ENCODE data around the gene IL34. TPM values are rescaled to one million over a fixed set of nuclear protein-coding genes. Genes with fewer than 3 reads are reported as not detected.

IL34 gene
- 1 to 10 TPM in 1 of 5 experiments, under 1 TPM in 2, not detected in 2; 0.38 to 1.1 (median 0.50) TPM for total RNA-seq
- polyA plus RNA-seq, result not detected
- not detected for total RNA-seq

DNA sequence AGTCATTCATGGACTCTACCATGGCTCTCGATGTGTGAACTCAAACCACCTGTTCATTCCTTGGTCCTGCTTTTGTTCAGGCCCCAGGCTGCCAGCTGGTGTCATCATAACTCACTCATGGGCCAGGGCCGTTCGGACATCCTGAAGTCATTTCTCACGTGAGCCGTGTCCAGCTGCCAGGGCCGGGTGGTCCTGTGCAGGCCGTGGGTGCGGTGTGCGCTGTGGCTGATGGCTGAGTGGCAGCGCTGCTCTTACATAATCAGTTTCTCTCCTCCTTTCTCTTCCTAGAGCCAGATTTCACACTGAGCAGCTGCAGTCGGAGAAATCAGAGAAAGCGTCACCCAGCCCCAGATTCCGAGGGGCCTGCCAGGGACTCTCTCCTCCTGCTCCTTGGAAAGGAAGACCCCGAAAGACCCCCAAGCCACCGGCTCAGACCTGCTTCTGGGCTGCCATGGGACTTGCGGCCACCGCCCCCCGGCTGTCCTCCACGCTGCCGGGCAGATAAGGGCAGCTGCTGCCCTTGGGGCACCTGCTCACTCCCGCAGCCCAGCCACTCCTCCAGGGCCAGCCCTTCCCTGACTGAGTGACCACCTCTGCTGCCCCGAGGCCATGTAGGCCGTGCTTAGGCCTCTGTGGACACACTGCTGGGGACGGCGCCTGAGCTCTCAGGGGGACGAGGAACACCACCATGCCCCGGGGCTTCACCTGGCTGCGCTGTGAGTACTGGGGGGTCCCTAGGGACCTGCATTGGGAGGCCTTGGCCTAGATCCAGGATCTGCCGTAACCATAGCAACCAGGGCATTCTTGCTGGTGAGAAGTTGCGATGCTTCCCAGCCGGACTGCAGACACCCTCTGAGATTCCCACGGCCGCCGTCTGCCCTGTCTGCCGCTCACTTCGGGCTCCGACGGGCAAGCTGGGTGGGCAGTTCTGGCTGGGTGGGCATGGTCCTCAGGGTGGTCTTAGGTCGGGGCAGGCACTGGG, at the start of gene IL34:
Gene IL34 (plus strand): TSS at position 300 of the 982 bp plus-strand sequence. CDS start 389 bp downstream, at position 689.
- Histone ChIP-seq H3K27ac (ENCODE audit: low read depth, low read length) (no peak within 1 kb of the TSS), H3K9me3 (ENCODE audit: control insufficient read depth in 2 of 3, low read length in 3 of 3) (no peaks in the 10 kb centered on the region), H3K4me1 (ENCODE audit: control insufficient read depth in 2 of 2, insufficient read depth in 2 of 2, low read length in 2 of 2) (no peaks in the 10 kb centered on the region), H3K27me3 (ENCODE audit: control insufficient read depth in 2 of 2, insufficient read depth in 2 of 2, low read length in 2 of 2) (no peaks in the 10 kb centered on the region), H3K4me3 (ENCODE audit: low read length) (no peak within 1 kb of the TSS), H3K36me3 (ENCODE audit: control insufficient read depth in 2 of 3, insufficient read depth in 3 of 3, low read length in 3 of 3) (no peaks in the 10 kb centered on the region)
- H3K9me3 Mint-ChIP-seq, result no peaks in the 10 kb centered on the region
- H3K27ac Mint-ChIP-seq, result no peak within 1 kb of the TSS
- H3K27me3 Mint-ChIP-seq, result peaks cover 0 to 6% (median 5%) of the 10 kb centered on the region in 5 donors
- DNase-seq, result no peak
- POLR2A ChIA-PET, result no interaction called here
- intact Hi-C loops (cut with micrococcal nuclease), result no loop called here
- no peaks in the 10 kb centered on the region for H3K36me3 Mint-ChIP-seq
- H3K4me1 Mint-ChIP-seq, result no peaks in the 10 kb centered on the region
- H3K4me3 Mint-ChIP-seq, result no peak within 1 kb of the TSS
- CTCF ChIA-PET, result no interaction called here
- ATAC-seq, result no peak

DNA sequence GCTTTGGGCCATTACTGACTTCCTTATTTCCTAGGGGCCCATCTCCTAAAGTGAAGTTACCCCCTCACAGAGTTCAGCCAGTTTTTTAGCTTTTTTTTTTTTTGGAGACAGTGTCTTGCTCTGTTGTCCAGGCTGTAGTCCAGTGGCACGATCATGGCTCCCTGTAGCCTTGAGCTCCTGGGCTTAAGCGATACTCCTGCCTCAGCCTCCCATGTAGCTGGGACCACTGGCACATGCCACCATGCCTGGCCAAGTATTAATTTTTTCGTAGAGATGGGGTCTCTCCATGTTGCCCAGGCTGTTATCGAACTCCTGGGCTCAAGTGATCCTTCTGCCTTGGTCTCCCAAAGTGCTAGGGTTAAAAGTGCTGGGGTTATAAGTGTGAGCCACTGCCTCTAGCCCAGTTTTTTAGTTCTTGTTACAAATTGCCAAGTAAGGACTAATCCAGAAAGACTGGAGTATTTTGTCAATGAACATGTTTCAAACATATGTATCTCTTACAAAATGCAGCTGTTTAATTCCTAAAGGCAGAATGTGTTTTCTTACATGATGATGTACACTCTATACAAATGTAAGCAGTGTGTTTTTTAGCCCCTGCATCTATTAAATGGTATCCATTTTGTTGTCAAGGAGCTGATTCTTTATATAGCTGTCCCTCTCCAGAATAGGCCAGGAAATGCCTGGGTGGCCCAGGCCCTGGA, 49.1 kb upstream of the IL34 start:
- Mint-ChIP-seq H3K27me3 (peaks cover 0 to 12% (median 0%) of the 10 kb centered on the region in 5 donors), H3K9me3 (peaks cover 0 to 1% (median 0%) of the 10 kb centered on the region in 11 donors), H3K4me1 (no peaks in the 10 kb centered on the region), H3K27ac (no peak overlapping the region), H3K36me3 (no peaks in the 10 kb centered on the region), H3K4me3 (no peak overlapping the region)
- H3K9me3 ChIP-seq (ENCODE audit: control insufficient read depth in 2 of 3, low read length in 3 of 3), result no peaks in the 10 kb centered on the region
- H3K27me3 ChIP-seq (ENCODE audit: control insufficient read depth in 2 of 2, insufficient read depth in 2 of 2, low read length in 2 of 2), result no peaks in the 10 kb centered on the region
- ChIA-PET CTCF (no interaction called here), POLR2A (no interaction called here)
- H3K27ac ChIP-seq (ENCODE audit: low read depth, low read length), result no peak overlapping the region
- ATAC-seq, result no peak
- DNase-seq, result no peak
- intact Hi-C loops (cut with micrococcal nuclease), result no loop called here
- no peaks in the 10 kb centered on the region for H3K4me1 ChIP-seq (ENCODE audit: control insufficient read depth in 2 of 2, insufficient read depth in 2 of 2, low read length in 2 of 2)
- H3K36me3 ChIP-seq (ENCODE audit: control insufficient read depth in 2 of 3, insufficient read depth in 3 of 3, low read length in 3 of 3), result no peaks in the 10 kb centered on the region
- no peak overlapping the region for H3K4me3 ChIP-seq (ENCODE audit: low read length)

DNA sequence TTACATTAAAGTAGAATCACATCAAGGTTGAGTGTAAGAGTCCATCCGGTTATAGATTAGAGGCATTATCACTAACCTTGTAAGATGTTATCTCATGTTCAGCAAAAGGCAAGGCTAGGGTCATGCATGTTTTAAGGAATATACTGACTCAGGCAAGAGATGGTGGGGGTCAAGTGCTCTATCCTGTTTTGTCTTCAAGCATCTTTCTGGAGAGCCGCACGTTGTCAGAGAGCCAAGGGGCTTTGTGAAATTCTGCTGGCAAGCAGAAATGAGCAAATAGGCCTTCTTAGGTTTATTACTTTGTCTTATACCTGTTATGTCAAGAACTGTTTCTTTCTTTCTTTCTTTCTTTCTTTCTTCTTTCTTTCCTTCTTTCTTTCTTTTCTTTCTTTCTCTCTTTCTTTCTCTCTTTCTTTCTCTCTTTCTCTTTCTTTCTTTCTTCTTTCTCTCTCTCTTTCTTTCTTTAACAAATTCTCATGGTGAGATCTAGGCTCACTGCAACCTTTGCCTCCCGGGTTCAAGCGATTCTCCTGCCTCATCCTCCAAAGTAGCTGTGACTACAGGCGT, 47.3 kb upstream of the IL34 start:
- Histone ChIP-seq H3K4me3 (ENCODE audit: low read length) (no peak overlapping the region), H3K27me3 (ENCODE audit: control insufficient read depth in 2 of 2, insufficient read depth in 2 of 2, low read length in 2 of 2) (no peaks in the 10 kb centered on the region), H3K4me1 (ENCODE audit: control insufficient read depth in 2 of 2, insufficient read depth in 2 of 2, low read length in 2 of 2) (no peaks in the 10 kb centered on the region), H3K9me3 (ENCODE audit: control insufficient read depth in 2 of 3, low read length in 3 of 3) (no peaks in the 10 kb centered on the region), H3K27ac (ENCODE audit: low read depth, low read length) (no peak overlapping the region), H3K36me3 (ENCODE audit: control insufficient read depth in 2 of 3, insufficient read depth in 3 of 3, low read length in 3 of 3) (no peaks in the 10 kb centered on the region)
- intact Hi-C loops (cut with micrococcal nuclease), result no loop called here
- Mint-ChIP-seq H3K27me3 (peaks cover 0 to 9% (median 0%) of the 10 kb centered on the region in 5 donors), H3K4me1 (no peaks in the 10 kb centered on the region), H3K36me3 (no peaks in the 10 kb centered on the region), H3K4me3 (no peak overlapping the region), H3K27ac (no peak overlapping the region), H3K9me3 (peaks cover 0 to 1% (median 0%) of the 10 kb centered on the region in 11 donors)
- ChIA-PET POLR2A (no interaction called here), CTCF (no interaction called here)
- ATAC-seq (no peak), DNase-seq (no peak)

DNA sequence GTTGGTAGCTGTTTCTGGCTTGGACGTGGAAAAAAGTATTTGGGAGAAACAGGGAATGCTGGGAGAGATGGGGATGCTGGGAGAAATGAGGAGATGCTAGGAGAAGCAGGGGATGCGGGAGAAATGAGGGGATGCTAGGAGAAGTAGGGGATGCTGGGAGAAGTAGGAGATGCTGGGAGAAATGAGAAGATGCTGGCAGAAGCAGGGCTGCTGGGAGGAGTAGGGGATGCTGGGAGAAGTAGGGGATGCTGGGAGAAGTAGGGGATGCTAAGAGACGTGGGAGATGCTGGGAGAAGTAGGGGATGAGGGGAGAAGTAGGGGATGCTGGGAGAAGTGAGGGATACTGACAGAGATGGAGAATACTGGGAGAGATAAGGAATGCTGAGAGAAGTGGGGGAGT, 45.6 kb upstream of the IL34 start:
- intact Hi-C loops (cut with micrococcal nuclease), result no loop called here
- no peak for ATAC-seq
- Mint-ChIP-seq H3K9me3 (peaks cover 0 to 1% (median 0%) of the 10 kb centered on the region in 11 donors), H3K27me3 (peaks cover 0 to 6% (median 0%) of the 10 kb centered on the region in 5 donors), H3K4me3 (no peak overlapping the region), H3K36me3 (no peaks in the 10 kb centered on the region), H3K27ac (no peak overlapping the region), H3K4me1 (no peaks in the 10 kb centered on the region)
- Histone ChIP-seq H3K4me3 (ENCODE audit: low read length) (no peak overlapping the region), H3K27me3 (ENCODE audit: control insufficient read depth in 2 of 2, insufficient read depth in 2 of 2, low read length in 2 of 2) (no peaks in the 10 kb centered on the region), H3K4me1 (ENCODE audit: control insufficient read depth in 2 of 2, insufficient read depth in 2 of 2, low read length in 2 of 2) (no peaks in the 10 kb centered on the region), H3K36me3 (ENCODE audit: control insufficient read depth in 2 of 3, insufficient read depth in 3 of 3, low read length in 3 of 3) (no peaks in the 10 kb centered on the region), H3K9me3 (ENCODE audit: control insufficient read depth in 2 of 3, low read length in 3 of 3) (no peaks in the 10 kb centered on the region), H3K27ac (ENCODE audit: low read depth, low read length) (no peak overlapping the region)
- DNase-seq, result no peak
- ChIA-PET CTCF (no interaction called here), POLR2A (no interaction called here)

DNA sequence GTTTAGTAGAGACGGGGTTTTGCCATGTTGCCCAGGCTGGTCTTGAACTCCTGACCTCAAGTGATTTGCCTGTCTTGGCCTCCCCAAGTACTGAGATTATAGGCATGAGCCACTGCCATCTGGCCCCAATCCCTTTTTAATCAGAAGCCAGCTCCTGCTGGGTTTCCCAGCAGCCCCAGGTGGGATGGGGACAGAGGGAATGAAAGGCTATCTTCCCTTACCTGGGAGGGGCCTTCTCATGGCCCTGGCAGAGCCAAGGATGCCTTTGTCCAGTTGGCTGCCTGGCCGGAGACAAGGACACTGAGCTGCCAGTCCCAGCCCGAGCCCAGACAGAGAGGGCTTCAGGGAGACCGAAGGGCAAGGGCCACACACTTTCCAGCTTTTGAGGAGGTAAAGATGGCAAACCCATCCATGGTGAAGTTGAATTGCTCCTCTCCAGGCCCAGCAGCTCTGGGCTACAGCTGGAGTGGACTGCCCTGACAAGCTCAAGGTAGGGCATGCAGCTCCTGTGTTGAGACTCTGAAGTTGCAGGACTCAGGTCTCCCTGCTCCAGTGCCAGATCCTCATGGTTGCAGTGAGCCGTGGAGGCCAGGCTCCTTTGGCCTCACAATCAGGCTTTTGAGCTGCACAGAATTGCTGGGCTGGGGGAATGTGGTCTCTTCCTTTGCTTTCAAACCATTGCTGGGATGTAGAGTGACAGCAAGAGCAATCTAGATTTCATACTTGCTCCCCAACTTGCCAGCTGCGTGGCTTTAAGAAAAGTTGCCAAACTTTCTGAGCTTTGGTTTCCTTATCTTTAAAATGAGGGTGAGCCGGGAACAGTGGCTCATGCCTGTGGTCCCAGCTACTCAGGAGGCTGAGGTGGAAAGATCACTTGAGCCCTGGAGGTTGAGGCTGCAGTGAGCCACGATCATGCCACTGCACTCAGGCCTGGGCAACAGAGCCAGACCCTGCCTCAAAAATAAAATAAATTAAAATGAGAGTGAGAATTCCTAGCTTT, 44.5 kb upstream of the IL34 start:
- Histone ChIP-seq H3K27ac (ENCODE audit: low read depth, low read length) (no peak overlapping the region), H3K4me1 (ENCODE audit: control insufficient read depth in 2 of 2, insufficient read depth in 2 of 2, low read length in 2 of 2) (no peaks in the 10 kb centered on the region), H3K27me3 (ENCODE audit: control insufficient read depth in 2 of 2, insufficient read depth in 2 of 2, low read length in 2 of 2) (no peaks in the 10 kb centered on the region), H3K4me3 (ENCODE audit: low read length) (no peak overlapping the region), H3K9me3 (ENCODE audit: control insufficient read depth in 2 of 3, low read length in 3 of 3) (no peaks in the 10 kb centered on the region), H3K36me3 (ENCODE audit: control insufficient read depth in 2 of 3, insufficient read depth in 3 of 3, low read length in 3 of 3) (no peaks in the 10 kb centered on the region)
- Mint-ChIP-seq H3K36me3 (no peaks in the 10 kb centered on the region), H3K27me3 (peaks cover 0 to 8% (median 0%) of the 10 kb centered on the region in 5 donors), H3K4me1 (no peaks in the 10 kb centered on the region), H3K27ac (no peak overlapping the region), H3K4me3 (no peak overlapping the region), H3K9me3 (peaks cover 0 to 1% (median 0%) of the 10 kb centered on the region in 11 donors)
- ChIA-PET CTCF (interaction anchor here (0.6 to 1.0 kb wide), 2 partner anchors 8 to 1756 kb away, joined by 3 read pairs; no protein-coding TSS in a partner anchor), POLR2A (no interaction called here)
- intact Hi-C loops (cut with micrococcal nuclease), result no loop called here
- DNase-seq (no peak), ATAC-seq (no peak)

DNA sequence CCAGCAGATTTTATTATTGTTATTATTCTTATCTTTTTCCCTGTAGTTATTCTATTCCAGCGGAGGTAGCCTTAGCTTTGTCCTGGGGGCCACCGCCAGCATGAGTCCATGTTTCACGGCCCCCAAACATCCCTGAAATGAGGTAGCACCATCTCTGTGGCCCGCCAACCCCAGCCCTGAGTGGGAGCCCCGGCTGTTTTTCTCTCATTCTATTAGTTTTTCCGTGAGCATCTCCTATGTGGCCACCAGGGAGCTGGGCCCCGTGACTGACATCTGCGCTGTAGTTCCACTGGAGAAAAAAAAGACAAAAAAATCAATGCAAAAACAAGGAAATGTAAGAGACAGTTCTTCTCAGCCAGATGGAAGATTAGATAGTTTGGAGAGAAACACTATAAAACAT, 43.5 kb upstream of the IL34 start:
- H3K27ac Mint-ChIP-seq, result no peak overlapping the region
- Histone ChIP-seq H3K4me1 (ENCODE audit: control insufficient read depth in 2 of 2, insufficient read depth in 2 of 2, low read length in 2 of 2) (no peaks in the 10 kb centered on the region), H3K27me3 (ENCODE audit: control insufficient read depth in 2 of 2, insufficient read depth in 2 of 2, low read length in 2 of 2) (no peaks in the 10 kb centered on the region), H3K36me3 (ENCODE audit: control insufficient read depth in 2 of 3, insufficient read depth in 3 of 3, low read length in 3 of 3) (no peaks in the 10 kb centered on the region), H3K27ac (ENCODE audit: low read depth, low read length) (no peak overlapping the region), H3K4me3 (ENCODE audit: low read length) (no peak overlapping the region), H3K9me3 (ENCODE audit: control insufficient read depth in 2 of 3, low read length in 3 of 3) (no peaks in the 10 kb centered on the region)
- ATAC-seq (no peak), DNase-seq (no peak)
- peaks cover 0 to 11% (median 0%) of the 10 kb centered on the region in 5 donors for H3K27me3 Mint-ChIP-seq
- H3K9me3 Mint-ChIP-seq, result peaks cover 0 to 1% (median 0%) of the 10 kb centered on the region in 11 donors
- intact Hi-C loops (cut with micrococcal nuclease), result no loop called here
- no peaks in the 10 kb centered on the region for H3K4me1 Mint-ChIP-seq
- no peaks in the 10 kb centered on the region for H3K36me3 Mint-ChIP-seq
- H3K4me3 Mint-ChIP-seq, result no peak overlapping the region
- ChIA-PET POLR2A (no interaction called here), CTCF (no interaction called here)
